K562 treated with DMSO at 1 percent for 12 hours (cell line): ENCODE data around the gene DDAH2. TPM values are rescaled to one million over a fixed set of nuclear protein-coding genes. Genes with fewer than 3 reads are reported as not detected.

ENCODE experiments used
- total RNA-seq: library from RNA; unstranded; fragments of 300-600 nt; gene quantifications from 2 replicates; pipeline ENCODE4 v1.2.3, GENCODE V29; 2022; ENCODE audit not compliant: insufficient read depth

DDAH2 gene
- total RNA-seq, 1 experiment from 2014 or later = 45.6 TPM

Other genes starting within 250 kb of the DDAH2 start
- gene MICB, start 231.2 kb downstream of the DDAH2 start, total RNA-seq = 19.2 and 35.6 TPM in 2 replicates
- gene MCCD1, start 200.3 kb downstream of the DDAH2 start, total RNA-seq = not detected in 2 replicates
- 110 and 208 TPM in 2 replicates for gene DDX39B, start 187.3 kb downstream of the DDAH2 start, total RNA-seq
- not detected in 2 replicates for gene ATP6V1G2, start 182.7 kb downstream of the DDAH2 start, total RNA-seq
- 65.2 and 74.9 TPM in 2 replicates for gene NFKBIL1, start 181.7 kb downstream of the DDAH2 start, total RNA-seq
- gene LTA, start 157.0 kb downstream of the DDAH2 start, total RNA-seq = 1.2 TPM in 1 of 2 replicates, not detected in the other
- not detected in 2 replicates for gene TNF, start 153.7 kb downstream of the DDAH2 start, total RNA-seq
- gene LTB, start 146.9 kb downstream of the DDAH2 start, total RNA-seq = 1.1 TPM in 1 of 2 replicates, not detected in the other
- 3.7 and 5.1 TPM in 2 replicates for gene LST1, start 143.0 kb downstream of the DDAH2 start, total RNA-seq
- 2.2 TPM in 1 of 2 replicates, not detected in the other for gene NCR3, start 136.3 kb downstream of the DDAH2 start, total RNA-seq
- 8.8 and 20.6 TPM in 2 replicates for gene AIF1, start 114.1 kb downstream of the DDAH2 start, total RNA-seq
- gene PRRC2A, start 108.6 kb downstream of the DDAH2 start, total RNA-seq = 149 and 261 TPM in 2 replicates
- 285 and 425 TPM in 2 replicates for gene BAG6, start 76.6 kb downstream of the DDAH2 start, total RNA-seq
- 3.6 and 14.1 TPM in 2 replicates for gene APOM, start 73.4 kb downstream of the DDAH2 start, total RNA-seq
- gene C6orf47, start 68.5 kb downstream of the DDAH2 start, total RNA-seq = 22.4 and 35.6 TPM in 2 replicates
- 48.9 and 50.1 TPM in 2 replicates for gene GPANK1, start 64.3 kb downstream of the DDAH2 start, total RNA-seq
- gene CSNK2B, start 63.2 kb downstream of the DDAH2 start, total RNA-seq = 524 and 598 TPM in 2 replicates
- 2.1 and 12.9 TPM in 2 replicates for gene LY6G5B, start 59.3 kb downstream of the DDAH2 start, total RNA-seq
- not detected in 2 replicates for gene LY6G5C, start 48.2 kb downstream of the DDAH2 start, total RNA-seq
- 80.3 and 103 TPM in 2 replicates for gene ABHD16A, start 26.0 kb downstream of the DDAH2 start, total RNA-seq
- not detected in 2 replicates for gene LY6G6F, start 22.4 kb downstream of the DDAH2 start, total RNA-seq
- gene LY6G6D, start 14.0 kb downstream of the DDAH2 start, total RNA-seq = not detected in 2 replicates
- gene LY6G6C, start 7.6 kb downstream of the DDAH2 start, total RNA-seq = not detected in 2 replicates
- gene MPIG6B, start 5.9 kb downstream of the DDAH2 start, total RNA-seq = not detected in 2 replicates
- gene CLIC1, start 7.2 kb upstream of the DDAH2 start, total RNA-seq = 1,195 and 1,297 TPM in 2 replicates
- 14.8 and 39.6 TPM in 2 replicates for gene MSH5, start 10.7 kb upstream of the DDAH2 start, total RNA-seq
- 6.8 and 8.2 TPM in 2 replicates for gene SAPCD1, start 33.4 kb upstream of the DDAH2 start, total RNA-seq
- gene VWA7, start 48.0 kb upstream of the DDAH2 start, total RNA-seq = 1.5 and 6.2 TPM in 2 replicates
- gene VARS1, start 66.5 kb upstream of the DDAH2 start, total RNA-seq = 86.3 and 98.8 TPM in 2 replicates
- 150 and 173 TPM in 2 replicates for gene LSM2, start 77.7 kb upstream of the DDAH2 start, total RNA-seq
- gene HSPA1L, start 86.0 kb upstream of the DDAH2 start, total RNA-seq = 3.4 and 6.2 TPM in 2 replicates
- 632 and 775 TPM in 2 replicates for gene HSPA1A, start 86.2 kb upstream of the DDAH2 start, total RNA-seq
- gene HSPA1B, start 98.4 kb upstream of the DDAH2 start, total RNA-seq = 409 and 626 TPM in 2 replicates
- gene NEU1, start 133.5 kb upstream of the DDAH2 start, total RNA-seq = 218 and 311 TPM in 2 replicates
- gene SLC44A4, start 149.7 kb upstream of the DDAH2 start, total RNA-seq = 9.6 and 13.1 TPM in 2 replicates
- gene EHMT2, start 168.4 kb upstream of the DDAH2 start, total RNA-seq = 62.9 and 90.8 TPM in 2 replicates
- 3.8 and 4.7 TPM in 2 replicates for gene ZBTB12, start 172.8 kb upstream of the DDAH2 start, total RNA-seq
- gene C2, start 198.4 kb upstream of the DDAH2 start, total RNA-seq = 8.2 and 11.3 TPM in 2 replicates
- gene CFB, start 216.8 kb upstream of the DDAH2 start, total RNA-seq = 1.1 TPM in 1 of 2 replicates, not detected in the other
- 77.2 and 101 TPM in 2 replicates for gene NELFE, start 229.7 kb upstream of the DDAH2 start, total RNA-seq
- 52.5 and 70.7 TPM in 2 replicates for gene SKIC2, start 229.9 kb upstream of the DDAH2 start, total RNA-seq
- gene DXO, start 242.8 kb upstream of the DDAH2 start, total RNA-seq = 16.1 and 31.2 TPM in 2 replicates